Glomerular visceral epithelial cell (primary cell): ENCODE results near the gene SRCAP.
A peak's percentile ranks its signal among the peaks of the same experiment; 100 is the strongest.
"Not testable (repeated sequence)": the region's sequence is repeated elsewhere in the genome, so short reads cannot be mapped to it uniquely, and the experiment has no call there.

ENCODE experiments used
- DNase-seq: peaks from one replicate; pipeline ENCODE4 v3.0.0-alpha.2; 2016; ENCODE audit errors: extremely low spot score

SRCAP gene

DNA sequence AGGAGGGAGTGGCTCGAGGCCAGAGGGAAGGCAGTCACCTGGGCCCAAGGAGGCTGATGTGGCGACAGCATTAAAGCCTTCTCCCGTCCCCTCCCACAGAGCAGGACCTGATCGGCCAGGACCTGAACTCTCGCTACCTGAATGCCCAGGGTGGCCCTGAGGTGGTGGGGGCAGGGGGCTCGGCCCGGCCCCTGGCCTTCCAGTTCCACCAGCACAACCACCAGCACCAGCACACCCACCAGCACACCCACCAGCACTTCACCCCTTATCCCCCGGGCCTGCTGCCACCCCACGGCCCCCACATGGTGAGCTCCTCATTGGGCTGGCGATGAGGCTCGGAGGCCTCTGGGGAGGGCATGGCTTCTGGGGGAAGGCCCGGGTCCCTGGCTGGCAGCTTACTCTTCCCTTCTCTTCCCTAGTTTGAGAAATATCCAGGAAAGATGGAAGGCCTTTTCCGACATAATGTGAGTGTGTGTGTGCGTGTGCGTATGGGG is 34.3 kb upstream of the SRCAP start:
- DNase-seq: no peak

DNA sequence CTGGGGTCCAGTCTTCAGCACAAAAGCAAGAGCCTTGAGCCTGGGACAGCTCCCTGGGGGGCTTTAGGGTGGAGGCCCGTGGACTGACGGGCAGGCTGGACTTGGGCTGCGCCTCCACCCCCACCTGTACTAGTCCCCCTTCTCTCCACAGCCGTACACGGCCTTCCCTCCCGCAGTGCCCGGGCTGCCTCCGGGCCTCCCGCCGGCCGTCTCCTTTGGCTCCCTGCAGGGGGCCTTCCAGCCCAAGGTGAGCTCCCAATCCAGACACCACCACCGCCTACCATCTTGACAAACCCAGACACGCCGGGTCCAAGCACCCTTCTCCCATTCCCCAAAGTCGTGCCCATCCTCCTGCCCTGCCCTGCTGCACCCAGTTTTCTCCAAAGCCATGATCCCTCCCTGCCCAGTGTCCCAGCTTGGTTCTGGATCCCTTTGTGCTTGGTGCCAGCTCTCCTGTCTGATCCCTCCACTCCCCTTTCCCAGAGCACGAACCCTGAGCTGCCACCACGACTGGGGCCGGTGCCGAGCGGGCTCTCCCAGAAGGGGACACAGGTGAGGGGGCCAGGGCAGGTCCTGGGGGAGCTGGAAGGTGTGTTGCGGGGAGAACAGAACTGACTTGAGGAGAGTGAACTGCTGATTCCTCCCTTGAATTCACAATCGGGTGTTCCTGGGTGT is 33.7 kb upstream of the SRCAP start:
- DNase-seq: no peak

DNA sequence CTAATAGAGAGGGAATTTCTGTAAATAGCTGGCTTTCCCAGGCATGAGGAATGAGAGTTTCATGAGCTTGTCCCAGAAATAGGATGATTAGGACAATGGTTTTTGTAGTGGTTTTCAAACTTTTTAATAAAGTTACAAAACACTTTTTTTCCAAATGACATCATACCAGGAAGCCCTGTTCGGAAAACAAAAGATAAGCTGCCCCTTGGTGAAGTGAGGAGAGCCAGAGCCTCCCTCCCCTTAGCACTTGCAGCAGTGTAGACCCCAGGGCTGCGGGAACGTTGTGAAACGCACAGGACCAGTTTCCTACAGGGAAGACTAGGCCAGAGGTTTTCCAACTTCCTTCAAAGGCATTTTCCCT is 33.2 kb upstream of the SRCAP start:
- no peak for DNase-seq

DNA sequence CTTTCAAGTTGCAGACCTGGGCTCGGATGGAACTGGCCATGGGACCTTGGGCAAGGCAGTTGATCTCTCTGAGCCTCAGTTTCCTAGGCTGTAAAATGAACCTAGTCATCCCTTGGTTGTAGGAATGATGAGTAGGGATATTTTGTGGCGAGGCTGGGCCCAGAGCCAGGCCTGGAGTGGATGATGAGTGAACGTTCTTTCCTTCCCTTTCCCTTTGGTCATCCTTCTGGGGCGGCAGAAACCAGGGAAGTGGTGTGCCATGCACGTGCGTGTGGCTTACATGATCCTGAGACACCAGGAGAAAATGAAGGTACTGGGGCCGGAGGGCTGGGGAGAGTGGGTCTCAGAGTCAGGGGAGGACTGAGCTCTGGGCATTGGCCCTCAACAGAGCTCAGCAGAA is 32.3 kb upstream of the SRCAP start:
- no peak for DNase-seq

DNA sequence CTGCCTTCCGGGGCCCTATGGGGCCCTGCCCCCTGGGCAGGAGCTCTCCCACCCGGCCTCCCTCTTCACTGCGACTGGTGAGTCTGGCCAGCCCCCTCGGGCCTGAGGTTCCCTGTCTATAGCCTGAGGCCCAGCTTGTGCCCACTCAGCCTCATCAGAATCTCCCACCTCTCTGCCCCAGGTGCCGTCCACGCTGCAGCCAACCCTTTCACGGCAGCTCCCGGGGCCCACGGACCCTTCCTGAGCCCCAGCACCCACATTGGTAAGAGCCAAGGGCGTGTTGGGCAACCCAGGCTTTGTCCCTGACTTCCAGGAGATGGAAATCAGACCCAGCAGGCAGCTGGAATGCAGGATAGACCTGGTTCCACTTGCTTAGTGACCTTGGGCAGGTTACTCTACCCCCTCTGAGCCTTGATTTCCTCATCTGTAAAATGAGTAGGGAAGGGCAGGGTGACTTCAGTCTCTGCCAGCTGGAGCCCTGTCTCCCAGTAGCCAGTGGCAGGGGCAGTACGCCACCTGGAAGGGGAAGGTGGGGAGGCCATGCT is 31.5 kb upstream of the SRCAP start:
- DNase-seq: no peak

DNA sequence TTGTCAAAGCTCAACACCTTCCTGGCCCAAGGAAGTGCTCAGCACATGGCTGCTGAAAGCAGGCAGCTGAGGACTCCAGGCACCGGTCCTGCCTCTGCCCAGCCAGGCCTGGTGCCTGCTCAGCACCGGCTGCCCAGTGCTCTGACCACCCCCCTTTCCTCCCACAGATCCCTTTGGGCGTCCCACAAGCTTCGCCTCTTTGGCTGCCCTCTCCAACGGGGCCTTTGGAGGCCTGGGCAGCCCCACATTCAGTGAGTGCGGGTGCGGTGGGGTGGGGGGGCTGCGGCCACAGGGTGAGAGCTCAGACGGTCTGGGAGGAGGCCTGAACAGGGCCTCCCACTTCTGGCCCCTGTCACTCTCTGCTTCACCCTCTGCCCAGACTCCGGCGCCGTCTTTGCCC is 30.6 kb upstream of the SRCAP start:
- DNase-seq: no peak

DNA sequence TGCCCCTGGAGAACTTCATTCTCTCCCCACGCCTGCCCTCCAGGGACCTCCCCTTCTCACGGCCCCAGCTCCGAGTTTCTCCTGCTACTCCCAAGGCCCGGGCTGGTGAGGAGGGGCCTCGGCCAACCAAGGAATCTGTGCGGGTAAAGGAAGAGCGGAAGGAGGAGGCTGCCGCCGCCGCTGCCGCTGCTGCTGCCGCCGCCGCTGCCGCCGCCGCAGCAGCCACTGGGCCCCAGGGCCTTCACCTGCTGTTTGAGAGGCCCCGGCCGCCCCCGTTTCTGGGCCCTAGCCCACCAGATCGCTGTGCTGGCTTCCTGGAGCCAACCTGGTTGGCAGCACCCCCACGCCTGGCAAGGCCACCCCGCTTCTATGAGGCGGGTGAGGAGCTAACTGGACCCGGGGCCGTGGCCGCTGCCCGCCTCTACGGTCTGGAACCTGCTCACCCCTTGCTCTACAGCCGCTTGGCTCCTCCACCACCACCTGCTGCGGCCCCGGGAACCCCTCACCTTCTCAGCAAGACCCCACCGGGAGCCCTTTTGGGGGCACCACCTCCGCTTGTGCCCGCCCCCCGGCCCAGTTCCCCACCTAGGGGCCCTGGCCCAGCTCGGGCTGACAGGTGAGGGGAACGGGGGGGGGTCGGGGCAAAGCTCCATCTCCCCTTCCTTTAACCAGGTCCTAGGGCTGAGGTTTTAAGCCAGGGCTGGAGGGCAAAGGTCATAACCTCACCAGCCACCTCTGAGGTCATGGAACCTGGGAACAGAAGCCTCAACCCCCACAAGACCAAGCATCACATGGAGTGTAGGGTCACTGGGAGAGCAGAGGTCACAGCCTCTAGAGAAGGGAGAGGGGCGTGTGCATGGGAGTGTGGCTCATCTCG is 29.7 kb upstream of the SRCAP start:
- no peak for DNase-seq

DNA sequence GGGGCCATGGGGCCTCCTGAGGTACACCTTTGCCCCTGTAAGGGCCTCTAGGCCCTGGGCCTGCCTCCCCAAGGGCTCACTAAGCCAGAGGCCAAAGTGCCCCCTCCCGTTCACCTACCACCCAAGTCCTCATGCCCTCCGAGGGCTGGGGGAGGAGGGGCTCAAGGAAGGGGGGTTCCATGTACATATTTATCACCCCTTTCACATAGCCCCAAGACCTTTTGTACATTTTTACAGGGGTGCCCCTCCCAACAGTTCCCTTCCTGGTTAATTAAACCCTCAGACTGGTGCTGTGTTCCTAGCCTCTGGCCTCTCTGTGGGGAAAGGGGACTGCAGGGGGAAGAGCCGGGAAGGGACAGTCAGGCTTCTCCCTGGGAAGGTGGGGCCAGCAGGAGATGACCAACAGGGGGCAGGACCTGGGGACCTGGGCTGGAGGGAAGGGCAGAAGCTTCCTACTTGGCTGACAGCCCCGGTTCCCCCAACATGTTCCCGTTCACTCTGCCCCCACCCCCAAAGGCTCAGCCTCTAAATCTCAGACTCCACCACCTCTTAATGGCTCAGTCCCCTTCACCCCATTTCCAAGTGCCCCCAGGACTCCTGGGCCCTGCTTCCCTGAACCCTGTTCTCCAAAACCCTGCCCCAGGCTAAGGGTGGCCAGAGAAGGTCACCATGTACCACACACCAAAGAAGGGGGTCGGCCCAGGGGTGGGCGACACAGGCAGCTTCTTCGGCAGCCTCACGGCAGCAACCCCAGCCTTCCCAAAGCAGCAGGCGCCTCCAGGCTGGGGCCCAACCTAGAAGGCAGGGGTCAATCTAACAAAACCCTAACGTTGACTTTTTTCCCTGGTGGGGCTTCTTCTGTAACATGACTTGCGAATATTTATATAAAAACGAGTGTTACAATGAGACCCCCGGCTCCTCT is 28.8 kb upstream of the SRCAP start:
- DNase-seq: no peak

DNA sequence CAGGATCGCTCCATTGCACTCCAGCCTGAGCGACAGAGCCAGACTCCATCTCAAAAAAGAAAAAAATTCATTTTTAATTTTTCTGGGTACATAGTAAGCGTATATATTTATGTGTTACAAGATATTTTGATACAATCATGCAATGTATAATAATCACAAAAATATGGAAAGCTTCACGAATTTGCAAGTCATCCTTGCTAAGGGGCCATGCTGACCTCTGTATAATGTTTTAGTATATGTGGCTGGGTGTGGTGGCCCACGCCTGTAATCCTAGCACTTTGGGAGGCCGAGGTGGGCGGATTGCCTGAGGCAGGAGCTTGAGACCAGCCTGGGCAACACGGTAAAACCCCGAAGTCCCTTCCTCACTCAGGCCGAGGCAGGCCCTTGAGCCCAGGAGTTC is 23.8 kb upstream of the SRCAP start:
- DNase-seq: no peak

DNA sequence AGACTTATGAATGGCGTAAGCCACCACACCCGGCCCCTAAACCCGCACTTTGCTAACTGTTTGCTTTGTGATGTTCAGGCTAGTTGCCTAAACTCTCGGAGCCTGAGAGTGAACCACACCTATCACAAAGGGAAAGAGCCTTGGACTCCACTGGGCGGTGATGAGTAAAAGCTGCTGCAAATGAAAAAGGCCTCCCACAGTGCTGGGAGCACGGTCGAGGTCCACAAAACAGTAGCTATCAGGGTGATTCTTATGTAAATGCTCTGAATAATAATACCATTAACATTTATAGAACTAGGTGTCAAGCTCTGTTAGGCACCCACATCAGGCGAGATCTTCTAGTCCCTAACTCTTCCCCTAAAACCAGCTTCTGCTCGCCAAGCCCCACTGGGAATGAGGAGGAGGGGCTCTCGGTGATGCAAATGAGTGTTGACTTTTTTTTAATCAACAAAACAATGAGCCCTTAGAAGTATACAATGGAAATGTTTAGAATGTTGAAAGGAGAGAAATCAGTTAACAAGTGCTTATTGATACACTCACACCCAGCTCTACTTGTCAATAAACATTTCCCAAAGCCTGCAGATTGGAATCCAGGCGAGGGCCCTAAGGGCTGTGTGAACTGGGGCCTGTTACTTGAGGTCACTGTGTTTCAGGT is 20.9 kb upstream of the SRCAP start:
- no peak for DNase-seq

DNA sequence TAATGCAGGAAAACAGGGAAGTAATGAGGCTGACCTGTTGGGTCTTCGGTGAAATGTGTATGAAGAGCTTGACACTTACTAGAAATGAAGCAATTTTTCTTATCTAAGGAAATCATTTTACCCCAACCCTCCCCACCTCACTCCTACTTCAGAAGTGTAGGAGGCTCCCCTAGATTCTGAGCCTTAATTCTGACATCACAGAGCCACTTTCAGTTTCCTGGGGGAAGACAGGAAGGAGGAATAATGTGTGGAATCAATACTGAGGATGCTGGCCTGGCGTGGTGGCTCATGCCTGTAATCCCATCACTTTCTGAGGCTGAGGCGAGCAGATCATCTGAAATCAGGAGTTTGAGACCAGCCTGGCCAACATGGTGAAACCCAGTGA is 20.4 kb upstream of the SRCAP start:
- DNase-seq: no peak

DNA sequence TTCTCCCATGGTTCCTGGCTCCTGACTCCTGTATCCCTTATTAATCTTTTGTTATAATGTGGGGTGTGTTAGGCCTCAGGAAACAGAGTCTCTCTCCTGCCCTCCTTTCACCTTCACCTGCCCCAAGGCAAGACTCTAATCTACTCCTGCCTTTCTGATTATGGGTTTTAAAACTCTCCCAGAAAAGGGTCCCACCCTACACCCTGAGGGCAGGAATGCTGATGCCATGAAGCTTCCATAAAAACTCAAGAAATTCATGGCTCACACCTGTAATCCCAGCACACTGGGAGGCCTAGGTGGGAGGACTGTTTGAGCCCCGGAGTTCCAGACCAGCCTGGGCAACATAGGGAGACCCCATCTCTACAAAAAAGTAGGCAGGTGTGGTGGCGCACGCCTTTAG is 18.6 kb upstream of the SRCAP start:
- no peak for DNase-seq

DNA sequence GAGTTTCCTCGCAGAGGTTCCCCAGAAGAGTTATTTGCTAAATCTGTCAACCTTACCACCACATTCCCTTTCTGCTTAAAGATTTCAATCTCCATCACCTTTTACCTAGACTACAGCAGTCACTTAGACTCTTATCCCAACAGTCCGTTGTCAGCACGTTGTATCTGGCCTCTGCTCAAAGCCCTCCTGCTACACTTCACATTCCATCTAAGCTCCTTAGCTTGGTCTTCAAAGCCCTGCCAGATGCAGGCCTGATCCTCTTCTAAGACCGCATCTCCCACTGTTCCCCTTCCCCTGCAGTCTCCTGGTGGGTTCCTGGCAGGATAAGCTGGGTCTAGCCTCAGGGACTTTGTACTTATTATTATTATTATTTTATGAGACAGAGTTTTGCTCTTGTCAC is 10.3 kb upstream of the SRCAP start:
- no peak for DNase-seq

DNA sequence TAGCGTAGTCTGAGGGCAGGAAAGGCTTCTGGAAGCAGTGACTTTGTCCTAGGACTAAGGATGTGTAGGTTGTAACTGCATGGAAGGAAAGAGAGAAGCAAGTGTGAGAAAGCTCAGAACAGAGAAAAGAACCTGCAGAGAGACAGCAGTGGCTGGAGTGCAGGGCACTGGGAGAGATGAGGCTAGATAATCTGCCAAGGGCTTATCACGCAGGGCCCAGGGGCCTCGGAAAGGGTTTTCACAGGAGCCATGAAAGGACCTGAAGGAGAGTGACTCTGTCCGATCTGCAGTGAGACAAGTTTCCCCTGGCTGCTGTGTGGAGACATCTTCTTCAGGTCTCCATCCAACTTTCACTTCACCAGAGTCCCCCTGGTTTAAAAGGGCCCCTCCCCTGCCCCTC is 7.1 kb upstream of the SRCAP start:
- no peak for DNase-seq

DNA sequence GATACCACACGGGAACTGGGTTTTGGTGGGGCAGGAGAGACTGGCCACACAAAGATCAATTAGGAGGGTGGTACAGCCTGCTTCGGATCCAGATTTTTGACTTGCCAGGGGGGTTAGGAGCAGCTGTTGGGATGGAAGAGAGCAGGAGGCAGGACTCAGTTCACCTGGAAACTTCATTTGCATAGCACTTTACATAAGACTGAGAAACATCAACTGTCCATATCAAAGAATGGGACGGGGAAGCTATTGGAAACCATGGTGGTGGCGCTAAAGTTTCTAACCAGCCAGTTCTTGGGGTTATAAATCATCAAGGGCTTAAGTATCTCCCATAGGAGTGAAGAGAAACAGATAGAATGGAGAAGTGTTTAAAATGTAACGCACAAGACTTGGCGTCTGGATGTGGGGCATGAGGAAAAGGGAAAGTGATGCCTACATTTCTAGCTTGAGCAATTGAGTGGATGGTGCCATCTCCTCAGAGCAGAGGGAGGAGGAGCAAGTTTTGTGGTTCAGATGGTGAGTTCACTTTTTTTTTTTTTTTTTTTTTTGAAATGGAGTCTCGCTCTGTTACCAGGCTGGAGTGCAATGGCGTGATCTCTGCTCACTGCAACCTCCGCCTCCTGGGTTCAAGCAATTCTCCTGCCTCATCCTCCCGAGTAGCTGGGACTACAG is 6.4 kb upstream of the SRCAP start:
- DNase-seq: no peak

DNA sequence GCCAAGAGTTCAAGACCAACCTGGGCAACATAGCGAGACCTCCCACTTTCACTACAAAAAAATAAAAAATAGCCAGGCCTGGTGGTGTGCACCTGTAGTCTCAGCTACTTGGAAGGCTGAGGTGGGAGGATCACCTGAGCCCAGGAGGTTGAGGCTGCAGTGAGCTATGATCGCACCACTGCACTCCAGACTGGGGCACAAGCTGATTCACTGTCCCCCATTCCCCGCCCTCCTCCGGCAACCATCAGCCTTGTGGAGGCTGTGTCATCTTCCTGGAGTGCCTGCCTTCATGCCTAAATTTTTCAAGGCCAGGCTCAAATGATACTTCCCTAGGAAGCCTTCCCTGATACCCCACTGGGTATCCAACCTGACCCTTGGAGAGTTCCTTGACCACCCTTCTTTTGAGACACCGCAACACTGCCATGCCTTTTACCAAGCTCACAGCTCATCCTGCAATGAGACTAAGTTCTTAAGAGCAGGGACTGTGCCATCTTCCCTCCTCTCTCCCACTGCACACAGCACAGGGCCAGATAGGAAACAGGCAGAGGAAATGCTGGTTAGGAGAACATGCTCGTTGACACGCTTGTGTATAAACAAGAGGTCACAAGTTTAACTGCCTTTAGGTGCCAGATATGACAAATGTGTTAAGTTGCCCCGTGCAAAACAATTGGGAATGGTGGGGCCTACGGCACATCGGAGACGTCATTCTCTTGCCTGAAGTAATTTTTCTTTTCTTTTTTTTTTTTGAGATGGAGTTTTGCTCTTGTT is 3.9 kb upstream of the SRCAP start:
- DNase-seq: no peak

DNA sequence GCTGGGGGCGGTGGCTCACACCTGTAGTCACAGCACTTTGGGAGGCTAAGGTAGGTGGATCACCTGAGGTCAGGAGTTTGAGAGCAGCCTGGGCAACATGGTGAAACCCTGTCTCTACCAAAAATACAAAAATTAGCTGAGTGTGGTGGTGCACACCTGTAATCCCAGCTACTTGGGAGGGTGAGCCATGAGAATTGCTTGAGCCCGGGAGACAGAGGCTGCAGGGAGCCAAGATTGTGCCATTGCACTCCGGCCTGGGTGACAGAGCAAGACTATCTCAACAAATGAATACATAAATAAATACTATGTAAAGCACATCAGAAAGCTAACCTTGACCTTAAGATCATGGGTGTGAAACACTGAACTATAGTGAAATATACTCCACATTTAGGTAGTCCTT is 2.3 kb upstream of the SRCAP start:
- DNase-seq: not testable (repeated sequence)

DNA sequence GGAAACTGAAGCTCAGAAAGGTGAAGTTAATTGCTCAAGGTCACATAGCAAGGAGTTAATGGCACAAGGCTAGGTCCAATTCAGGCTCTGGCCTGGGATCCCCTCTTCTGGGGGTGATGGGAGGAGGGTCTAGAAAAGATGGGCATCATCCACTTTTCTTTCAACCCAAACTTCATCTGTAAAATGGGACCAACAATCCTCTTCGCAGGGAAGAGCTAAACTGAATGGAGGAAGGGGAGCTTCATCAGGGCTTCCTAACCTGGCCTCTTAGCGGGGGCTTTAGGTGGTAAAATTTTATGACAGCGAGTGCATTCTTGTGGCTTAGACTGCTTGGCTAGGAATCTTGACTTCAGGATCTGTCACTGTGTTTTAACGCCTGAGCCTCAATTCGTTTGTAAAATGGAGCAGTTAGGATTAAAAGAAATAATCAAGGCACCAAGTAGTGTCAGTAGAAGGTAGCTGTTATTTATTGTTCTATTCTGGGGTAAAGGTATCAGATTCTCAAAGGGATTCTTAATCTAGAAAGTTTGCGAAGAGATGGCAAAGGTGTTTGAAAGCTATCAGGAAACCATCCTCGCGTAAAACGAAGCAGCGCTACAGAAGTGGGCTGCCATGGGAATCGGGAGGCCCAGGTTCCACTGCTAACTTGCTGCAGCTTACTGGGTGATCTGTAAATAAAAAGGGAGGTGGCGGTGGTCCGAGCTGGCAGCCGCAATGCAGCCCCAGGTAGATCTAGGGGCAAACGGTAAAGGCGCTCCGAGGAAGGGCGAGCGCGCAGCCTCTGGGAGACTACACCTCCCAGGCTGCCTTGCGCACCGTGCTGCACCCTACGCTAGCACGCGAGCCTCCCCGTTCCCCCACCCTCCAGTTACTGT is 1.5 kb upstream of the SRCAP start:
- DNase-seq: peak; percentile 36

DNA sequence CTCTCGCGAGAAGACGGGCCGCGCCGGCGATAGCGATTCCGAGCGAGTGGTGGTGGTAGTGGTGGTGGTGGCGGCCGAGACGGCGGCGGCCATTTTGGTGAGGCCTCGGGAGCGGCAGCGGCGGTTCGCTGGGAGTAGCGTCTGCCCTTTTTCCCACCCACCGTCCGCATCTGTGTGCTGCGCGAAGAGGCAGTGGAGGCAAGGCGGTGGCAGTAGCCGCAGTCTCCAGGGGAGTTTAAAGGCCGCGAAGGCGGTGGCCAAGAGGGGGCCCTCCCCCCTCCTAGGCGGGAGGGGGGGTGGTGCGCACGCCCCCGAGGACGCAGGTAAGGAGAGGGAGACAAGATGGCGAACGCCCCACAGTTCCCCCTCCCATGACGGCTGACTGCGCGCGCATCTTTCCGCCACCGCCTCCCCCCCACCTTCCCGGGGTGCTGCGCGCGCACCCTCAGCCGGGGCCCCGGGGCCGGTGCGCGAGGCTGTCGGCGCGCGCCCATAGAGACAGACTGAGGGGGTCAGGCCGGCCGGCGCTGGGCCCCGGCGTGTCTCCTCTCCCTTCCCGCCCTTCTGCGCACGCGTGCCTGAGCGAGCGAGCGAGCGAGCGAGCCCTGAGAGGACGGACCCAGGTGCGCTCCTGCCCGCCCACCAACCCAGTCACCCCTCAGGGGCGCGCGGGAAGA is 694 bp upstream of the SRCAP start:
- peak; percentile 96 for DNase-seq
